ENCODE results near the gene KCNK2.
"Not testable (repeated sequence)": the region's sequence is repeated elsewhere in the genome, so short reads cannot be mapped to it uniquely, and the experiment has no call there.

The KCNK2 gene

GRCh38 chr1:215160351-215160750 is 77.8 kb downstream of the KCNK2 start:
- no peak for DNase-seq

- DNase-seq, result not testable (repeated sequence)
These were observed 80.6 kb downstream of the KCNK2 start for GRCh38 chr1:215163144-215163543.

DNA sequence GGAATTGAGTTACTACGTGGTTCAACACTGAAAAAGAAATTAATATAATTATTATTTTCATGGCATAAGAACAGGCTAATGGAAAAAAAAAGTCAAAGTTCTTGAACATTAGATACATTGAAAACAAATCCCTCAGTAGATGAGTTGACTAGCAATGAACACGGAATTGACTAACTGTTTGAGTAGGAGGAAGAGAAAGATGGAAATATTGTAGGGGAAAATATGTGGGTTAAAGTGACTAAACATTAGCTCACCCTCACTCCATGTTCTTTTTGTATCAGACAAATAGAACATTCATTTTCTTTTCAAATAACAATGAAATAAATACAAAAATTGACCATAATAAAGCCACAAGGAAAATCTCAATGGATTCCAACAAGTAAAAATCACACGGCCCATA is 84.3 kb downstream of the KCNK2 start:
- DNase-seq, result no peak

GRCh38 chr1:215181518-215181917 is 99.0 kb downstream of the KCNK2 start:
- no peak for DNase-seq

GRCh38 chr1:215185067-215185620 is 102.6 kb downstream of the KCNK2 start:
- DNase-seq, result no peak

- no peak for DNase-seq
These were observed 105.9 kb downstream of the KCNK2 start for GRCh38 chr1:215188302-215188950.

DNA sequence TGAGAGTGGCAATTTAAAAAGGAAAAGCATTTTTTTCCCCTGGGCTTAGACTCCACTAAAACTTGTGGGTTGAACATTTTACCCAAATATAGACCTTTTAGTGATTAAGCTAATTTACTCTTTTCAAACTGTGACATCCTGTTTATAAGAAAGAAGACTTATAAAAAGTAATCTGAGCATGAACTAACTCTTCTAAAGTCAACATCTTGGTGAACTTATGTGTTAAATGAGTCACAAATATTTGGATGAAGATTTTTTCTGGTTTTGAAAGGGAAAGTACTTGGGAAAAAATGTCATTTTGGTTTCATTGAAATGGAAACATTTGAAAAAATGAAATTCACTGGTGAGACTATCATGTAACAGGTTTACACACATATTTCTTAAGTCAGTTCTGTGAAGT is 109.8 kb downstream of the KCNK2 start:
- no peak for DNase-seq

DNA sequence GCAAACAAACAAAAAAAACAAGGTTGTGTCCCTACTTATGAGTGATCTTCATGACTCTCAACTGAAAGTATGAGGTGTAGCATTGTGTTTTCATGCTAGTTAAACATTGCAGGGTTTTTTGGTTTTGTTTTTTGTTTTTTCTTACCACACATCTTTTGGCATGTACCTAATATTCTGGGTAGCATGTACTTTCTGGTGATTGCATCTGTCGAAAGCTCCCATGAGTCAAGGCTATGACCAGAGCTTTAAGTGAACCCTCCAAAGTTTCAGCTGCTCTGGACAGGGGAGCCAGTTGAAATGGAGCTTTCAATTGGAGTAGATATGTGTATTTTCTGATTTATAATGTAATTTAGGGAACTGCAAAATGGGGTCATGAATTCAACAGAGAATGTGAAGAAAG is 115.5 kb downstream of the KCNK2 start:
- DNase-seq, result no peak

- DNase-seq, result no peak
These were observed 117.6 kb downstream of the KCNK2 start for GRCh38 chr1:215200121-215200520.

GRCh38 chr1:215201283-215201682 is 118.7 kb downstream of the KCNK2 start:
- DNase-seq, result no peak

DNA sequence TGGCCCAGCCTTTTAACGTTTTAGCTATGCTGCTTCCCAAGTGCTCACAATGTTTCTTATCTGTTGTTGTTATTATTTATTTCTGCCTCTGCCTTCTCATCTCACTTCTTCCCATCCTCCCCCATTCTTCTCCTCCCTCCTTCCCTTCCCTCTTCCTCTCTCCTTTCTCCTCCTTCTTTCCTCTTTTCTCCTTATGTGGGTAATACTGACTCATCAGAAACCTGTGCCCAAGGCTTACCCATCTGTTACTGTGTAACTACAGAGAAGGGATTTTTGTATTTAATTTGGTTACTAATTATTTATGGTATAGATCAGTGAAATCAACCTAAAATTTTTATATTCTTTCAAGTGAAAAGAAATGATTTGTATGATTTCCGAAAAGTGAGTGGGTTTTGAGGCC is 120.3 kb downstream of the KCNK2 start:
- no peak for DNase-seq

GRCh38 chr1:215210167-215210566 is 127.6 kb downstream of the KCNK2 start:
- DNase-seq, result no peak

GRCh38 chr1:215215846-215216245 is 133.3 kb downstream of the KCNK2 start:
- DNase-seq, result no peak

GRCh38 chr1:215219372-215219771 is 136.8 kb downstream of the KCNK2 start:
- DNase-seq, result no peak

- DNase-seq, result no peak
These were observed 137.8 kb downstream of the KCNK2 start for GRCh38 chr1:215220346-215220745.

DNA sequence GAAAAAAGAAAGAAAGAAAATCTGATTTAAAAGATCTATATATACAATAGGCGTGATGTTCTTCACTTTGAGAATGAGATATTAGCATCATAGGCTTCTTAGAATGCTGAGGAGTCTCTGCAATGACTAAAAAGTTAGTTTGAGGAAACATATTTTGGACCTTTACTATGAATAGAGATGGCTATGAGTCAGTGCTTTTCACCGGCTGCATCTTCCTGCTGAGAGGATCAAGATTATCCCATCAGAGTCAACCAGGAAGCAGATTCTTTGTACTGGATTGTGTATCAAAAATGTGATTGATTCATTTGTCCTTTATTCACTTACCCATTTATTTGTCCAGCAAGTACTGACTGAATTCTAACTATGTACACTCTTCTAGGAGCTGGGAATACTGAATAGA is 144.2 kb downstream of the KCNK2 start:
- DNase-seq, result no peak

DNA sequence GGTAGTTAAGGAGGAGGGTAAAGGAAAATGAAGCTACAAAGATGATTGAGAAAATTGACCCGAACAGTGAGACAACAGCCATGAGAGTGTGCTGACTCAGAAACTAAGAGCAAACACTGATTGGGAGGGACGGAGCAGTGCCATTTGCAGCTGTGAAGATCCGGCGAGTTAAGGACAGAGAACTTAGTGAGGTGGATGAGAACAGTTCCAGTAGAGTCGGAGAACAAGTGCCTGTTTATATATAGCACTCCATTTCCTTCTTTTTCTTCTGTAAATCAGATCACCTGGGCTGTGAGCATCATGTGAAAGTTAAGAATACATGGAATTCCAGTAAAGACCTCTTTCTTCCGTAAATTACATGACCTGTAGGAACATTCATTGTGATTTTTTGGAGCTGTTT is 145.7 kb downstream of the KCNK2 start:
- no peak for DNase-seq

DNA sequence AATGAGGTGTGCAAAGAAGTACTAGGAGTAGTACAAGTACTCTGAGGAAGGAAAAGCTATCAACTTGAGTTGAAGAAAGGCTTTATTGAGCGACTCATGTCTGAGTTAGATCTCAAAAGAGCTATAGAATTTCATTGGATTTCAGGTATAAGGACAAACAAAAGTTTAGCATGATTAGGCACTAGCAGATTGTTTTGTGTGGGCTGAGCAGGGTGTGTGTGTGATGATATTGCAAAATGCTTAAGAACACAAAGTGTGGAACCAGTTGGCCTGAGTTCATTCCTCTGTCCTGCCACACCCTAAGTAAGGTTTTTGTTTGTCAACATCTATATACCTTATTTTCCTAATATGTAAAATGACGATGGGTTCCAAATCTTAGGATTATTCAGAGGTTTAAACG is 158.9 kb downstream of the KCNK2 start:
- no peak for DNase-seq

DNA sequence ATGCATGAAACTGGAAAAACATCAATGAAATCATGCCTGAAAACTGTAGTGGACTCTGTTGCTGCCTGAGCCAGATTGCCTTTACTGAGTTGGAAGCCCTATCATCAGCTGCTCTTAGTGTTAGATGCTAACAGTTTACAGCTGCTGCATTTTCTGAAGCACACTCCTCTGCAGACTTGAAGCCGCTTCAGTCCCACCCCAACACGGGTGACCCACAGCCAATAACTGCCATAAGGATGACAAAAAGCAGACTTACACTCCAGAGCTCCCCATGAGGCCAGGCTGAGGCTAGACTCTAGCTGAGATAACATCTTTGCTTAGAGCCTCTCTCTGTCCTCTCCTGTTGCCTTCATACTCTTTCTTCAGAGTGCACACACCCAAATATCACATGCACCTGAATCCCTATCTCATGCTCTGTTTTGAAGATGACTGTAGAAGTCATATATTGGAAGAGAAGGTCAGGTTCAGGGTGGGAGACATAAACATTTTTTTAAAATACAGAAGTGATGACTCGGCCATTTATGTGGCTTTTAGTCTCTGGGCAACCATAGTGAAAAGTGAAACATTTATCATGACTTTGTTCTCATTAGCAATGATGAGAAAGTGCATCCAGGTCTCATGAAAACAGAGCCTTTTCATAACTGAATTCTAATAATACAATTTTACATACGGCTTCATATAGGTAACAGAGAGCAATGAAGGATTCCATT is 161.0 kb downstream of the KCNK2 start:
- DNase-seq, result no peak

- no peak for DNase-seq
These were observed 168.4 kb downstream of the KCNK2 start for GRCh38 chr1:215250913-215251312.

DNA sequence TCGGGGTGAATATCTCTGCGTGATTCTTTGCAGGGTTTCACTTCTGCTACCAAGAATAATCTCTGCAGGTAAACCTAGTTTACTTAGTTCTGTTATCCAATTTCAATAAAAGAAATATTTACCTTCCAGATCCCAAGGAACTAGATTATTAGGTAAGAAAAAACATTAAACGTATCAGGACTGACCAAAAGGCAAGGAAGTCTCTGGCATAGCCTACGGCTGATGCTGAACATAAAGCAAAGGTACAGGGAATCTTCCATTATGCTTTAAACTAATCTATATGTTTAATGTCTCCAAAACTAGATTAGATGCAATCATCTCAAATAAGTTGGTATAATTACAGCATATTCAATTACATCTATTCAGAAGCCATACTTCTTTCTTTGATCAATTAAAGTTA is 168.9 kb downstream of the KCNK2 start:
- DNase-seq, result no peak

DNA sequence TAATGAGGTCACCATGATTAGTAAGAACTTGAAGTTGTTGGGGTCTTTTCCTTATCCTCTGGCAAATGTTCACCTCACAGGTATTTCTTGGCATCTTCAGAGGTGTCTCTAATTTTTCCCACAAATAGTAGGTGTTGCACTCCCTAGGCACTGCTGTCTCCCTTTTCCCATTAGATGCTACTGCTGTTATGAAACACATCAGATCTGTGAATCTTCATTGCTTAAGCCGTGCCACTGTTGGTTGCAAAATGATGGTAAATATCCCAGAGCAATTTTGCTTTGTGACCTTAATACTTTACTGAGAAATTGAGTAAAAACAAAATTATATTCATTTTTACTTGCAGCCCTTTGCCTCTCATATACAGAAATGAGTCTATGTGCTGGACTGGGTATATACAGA is 169.6 kb downstream of the KCNK2 start:
- no peak for DNase-seq

- no peak for DNase-seq
These were observed 174.6 kb downstream of the KCNK2 start for GRCh38 chr1:215256936-215257679.

GRCh38 chr1:215260711-215261110 is 178.2 kb downstream of the KCNK2 start:
- no peak for DNase-seq
